ENCODE results near the gene PDP2.

- no peak for TF ChIP-seq CTCF (IDR thresholded peaks at IDR 0.05)
- TF ChIP-seq POLR2AphosphoS5 (IDR thresholded peaks at IDR 0.05), result no peak
- TF ChIP-seq POLR2A (IDR thresholded peaks at IDR 0.05), result no peak
These were observed 46.7 kb downstream of the PDP2 start for GRCh38 chr16:66926961-66927436.

Data from transverse colon (tissue), 4 donors.